ENCODE results near the gene RSAD2. TPM values are rescaled to one million over a fixed set of nuclear protein-coding genes. Genes with fewer than 3 reads are reported as not detected.

The RSAD2 gene
- total and polyA plus RNA-seq, 12 donors: 1.6 to 16.1 (median 5.4) TPM

- H3K4me3 ChIP-seq: peak within 1 kb of the TSS; percentile 69 to 95 (median 81)
- H3K9me3 ChIP-seq: no peaks in the 10 kb centered on the region
- intact Hi-C loops (cut with DNase I): loop anchor here (1.0 to 5.0 kb wide), 8 partner anchors 90 to 130 kb away; no protein-coding TSS in a partner anchor
- 3 to 7% methylated on average over 53 to 89 of the region's 90 CpGs for WGBS, 2 donors
- H3K36me3 ChIP-seq: no peaks in the 10 kb centered on the region
- peak; percentile 36 to 76 for DNase-seq
- ATAC-seq: peak; percentile 53 to 92 (median 76)
- H3K4me1 ChIP-seq: peaks cover 7 to 48% (median 39%) of the 10 kb centered on the region in 9 donors
- peak within 1 kb of the TSS; percentile 65 to 90 (median 85) for H3K27ac ChIP-seq
- no peaks in the 10 kb centered on the region for H3K27me3 ChIP-seq
- TF ChIP-seq CTCF (IDR thresholded peaks at IDR 0.05): peak; percentile 32 to 67 (median 55)
Measured at GRCh38 chr2:6917071-6917760, 39.6 kb downstream of the RSAD2 start, which contains the start of gene RNF144A. Gene RNF144A (plus strand): TSS chr2:6917412. CDS start chr2:6996927, 79,515 bp downstream.

- peak in 7 of 8 donors; percentile 13 to 40 (median 30) for ATAC-seq
- peak in 1 of 2 donors; percentile 40 for DNase-seq
- no peaks in the 10 kb centered on the region for H3K36me3 ChIP-seq
- peaks cover 7 to 52% (median 40%) of the 10 kb centered on the region in 9 donors for H3K4me1 ChIP-seq
- no peaks in the 10 kb centered on the region for H3K9me3 ChIP-seq
- no peaks in the 10 kb centered on the region for H3K27me3 ChIP-seq
- no peak for TF ChIP-seq CTCF (IDR thresholded peaks at IDR 0.05)
- H3K27ac ChIP-seq: peak overlapping the region; percentile 65 to 90 (median 85)
- WGBS, 2 donors: 0% methylated on average over 53 to 68 of the region's 68 CpGs
- peak overlapping the region; percentile 69 to 95 (median 81) for H3K4me3 ChIP-seq
- intact Hi-C loops (cut with DNase I): loop anchor here (1.0 to 5.0 kb wide), 9 partner anchors 42 to 129 kb away; no protein-coding TSS in a partner anchor
Measured at GRCh38 chr2:6917761-6918421, 40.3 kb downstream of the RSAD2 start.

GRCh38 chr2:6919901-6920742 is 42.5 kb downstream of the RSAD2 start:
- ATAC-seq (peak in 2 of 8 donors; percentile 16 to 36), DNase-seq (no peak)
- peaks cover 7 to 74% (median 59%) of the 10 kb centered on the region in 9 donors for H3K4me1 ChIP-seq
- no peaks in the 10 kb centered on the region for H3K27me3 ChIP-seq
- no peaks in the 10 kb centered on the region for H3K9me3 ChIP-seq
- intact Hi-C loops (cut with DNase I): loop anchor here (5.0 to 10.0 kb wide), 10 partner anchors 37 to 127 kb away; no protein-coding TSS in a partner anchor
- peak overlapping the region in 1 of 10 donors; percentile 6 for H3K4me3 ChIP-seq
- peak overlapping the region in 4 of 10 donors; percentile 10 to 47 (median 32) for H3K27ac ChIP-seq
- no peaks in the 10 kb centered on the region for H3K36me3 ChIP-seq
- TF ChIP-seq CTCF (IDR thresholded peaks at IDR 0.05): no peak
- WGBS, 2 donors: 60 to 62% methylated on average over 12 of the region's 12 CpGs

GRCh38 chr2:6920743-6921064 is 43.1 kb downstream of the RSAD2 start:
- Histone ChIP-seq H3K27me3 (no peaks in the 10 kb centered on the region), H3K4me1 (peaks cover 7 to 80% (median 65%) of the 10 kb centered on the region in 9 donors), H3K36me3 (no peaks in the 10 kb centered on the region), H3K4me3 (no peak overlapping the region), H3K9me3 (no peaks in the 10 kb centered on the region), H3K27ac (peak overlapping the region in 3 of 10 donors; percentile 18 to 47 (median 22))
- no peak for TF ChIP-seq CTCF (IDR thresholded peaks at IDR 0.05)
- ATAC-seq (no peak), DNase-seq (no peak)
- intact Hi-C loops (cut with DNase I): loop anchor here in 5 of 10 donors (5.0 to 10.0 kb wide), 5 partner anchors 37 to 87 kb away; no protein-coding TSS in a partner anchor
- WGBS, 2 donors: 63 to 68% methylated on average over 4 of the region's 4 CpGs
